Stimulated activated CD4-positive, alpha-beta T cell treated with anti-CD3 and anti-CD28 coated beads, TNF-alpha, amount 100 ng/mL, for 4 hours (primary cell): ENCODE results near the gene OR8S1.

Source experiments
- DNase-seq, 3 experiments: peaks; one replicate each; pipeline ENCODE4 v3.0.0-alpha.2; 2020; ENCODE audit warnings: low read depth in 3 of 3

OR8S1 gene

DNA sequence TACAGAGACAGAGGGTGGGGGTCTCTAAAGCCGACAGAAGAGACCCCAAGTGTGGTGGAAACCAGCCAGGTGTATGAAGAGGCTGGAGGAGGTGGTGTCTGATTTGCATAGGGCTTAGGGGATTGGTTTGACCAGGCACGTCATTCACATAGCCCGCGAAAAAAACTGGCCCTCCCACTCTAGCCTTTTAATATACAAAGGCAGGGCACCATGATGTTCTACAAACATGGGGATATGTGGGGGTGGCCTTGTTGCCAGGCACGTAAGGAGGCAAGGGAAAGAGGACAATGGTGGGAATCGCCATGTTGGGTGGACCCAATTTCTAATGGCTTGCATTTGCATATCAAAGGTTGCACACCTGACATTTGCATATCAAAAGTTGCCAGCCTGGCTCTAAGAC is 31.2 kb downstream of the OR8S1 start:
- DNase-seq, result no peak

DNA sequence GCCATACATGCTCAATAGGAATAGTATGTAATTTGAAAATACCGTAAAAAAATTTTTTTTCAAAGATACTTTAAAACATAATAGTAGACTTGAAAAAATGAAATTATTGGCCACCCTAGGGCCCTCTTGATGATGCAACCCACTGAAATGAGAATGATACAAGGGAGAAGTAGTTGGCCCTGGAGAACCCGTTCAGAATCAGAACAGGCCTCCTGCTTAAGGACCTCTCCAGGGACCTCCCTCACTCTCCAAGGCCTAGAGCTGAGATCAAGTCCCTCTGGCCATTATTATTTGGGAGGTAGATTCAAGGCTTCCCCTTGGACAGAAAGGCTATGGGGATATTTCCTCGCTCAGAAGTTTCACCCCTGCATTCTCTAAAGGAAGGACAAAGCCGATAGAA is 32.5 kb downstream of the OR8S1 start:
- DNase-seq, result no peak

DNA sequence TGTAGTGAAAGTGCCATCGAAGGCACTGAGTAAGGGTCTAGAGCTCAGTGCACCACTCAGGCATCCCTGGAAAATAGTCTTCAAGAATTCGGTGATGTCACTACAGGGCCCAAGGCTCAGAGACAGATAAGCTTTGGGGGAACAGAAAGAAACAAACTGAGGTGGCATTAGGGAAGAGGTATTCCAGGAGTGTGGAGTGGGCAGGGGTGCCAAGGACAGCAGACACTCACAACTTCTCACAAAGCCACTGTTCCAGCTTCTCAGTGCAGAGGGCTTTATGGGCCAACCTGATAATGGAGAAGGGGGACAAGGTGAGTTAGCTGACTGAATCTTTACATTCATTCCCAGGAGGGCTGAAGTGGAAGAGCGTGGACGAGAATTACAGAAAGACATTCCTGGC is 42.3 kb downstream of the OR8S1 start:
- DNase-seq, result no peak

DNA sequence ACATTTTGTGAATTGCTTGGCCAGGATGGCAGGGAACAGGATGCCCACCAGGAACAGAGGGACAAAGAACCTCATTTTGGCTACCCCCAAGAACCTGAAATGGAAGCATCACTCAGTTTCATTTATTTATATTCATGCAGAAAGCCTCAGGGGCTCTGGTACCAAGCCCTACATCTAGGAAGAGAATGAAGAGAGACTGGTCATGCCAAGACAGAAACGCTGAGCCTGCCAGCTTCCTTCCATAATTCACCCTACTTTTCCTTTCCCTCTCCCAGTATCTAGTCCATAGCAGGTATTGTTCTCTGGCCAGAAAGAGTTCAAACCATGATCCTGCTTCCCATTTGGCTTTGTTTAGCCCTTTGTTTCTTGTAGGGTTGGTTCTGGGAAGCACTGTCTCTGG is 44.5 kb downstream of the OR8S1 start, which contains the start of gene LALBA:
LALBA (minus strand) TSS at position 101 of the 400 bp plus-strand sequence; CDS start at position 75, 26 bp downstream.
- DNase-seq, result no peak

DNA sequence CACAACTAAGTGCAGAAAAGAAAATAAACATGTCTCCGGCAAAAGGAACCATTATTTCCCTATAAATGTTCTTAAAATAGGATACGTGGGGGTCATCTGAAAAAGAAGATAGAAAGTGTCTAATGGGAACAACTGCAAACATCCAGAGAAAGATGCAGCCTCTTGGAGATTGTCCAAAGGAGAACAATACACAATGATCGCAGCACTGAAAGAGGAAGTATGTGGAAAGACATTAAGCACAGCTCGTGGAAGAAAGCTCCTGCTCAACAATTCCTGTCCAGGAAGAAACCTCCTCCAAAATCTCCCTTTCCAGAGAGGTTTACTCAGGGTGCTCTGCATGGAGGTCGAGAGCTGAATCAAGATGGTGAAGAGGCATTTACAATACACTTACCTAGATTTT is 46.9 kb downstream of the OR8S1 start:
- DNase-seq, result no peak
